Measurements from ENCODE around the gene ZFP36. TPM values are rescaled to one million over a fixed set of nuclear protein-coding genes. Genes with fewer than 3 reads are reported as not detected.

Gene ZFP36
- total RNA-seq, 1 donor from 2014 or later: 24.5 TPM

DNA sequence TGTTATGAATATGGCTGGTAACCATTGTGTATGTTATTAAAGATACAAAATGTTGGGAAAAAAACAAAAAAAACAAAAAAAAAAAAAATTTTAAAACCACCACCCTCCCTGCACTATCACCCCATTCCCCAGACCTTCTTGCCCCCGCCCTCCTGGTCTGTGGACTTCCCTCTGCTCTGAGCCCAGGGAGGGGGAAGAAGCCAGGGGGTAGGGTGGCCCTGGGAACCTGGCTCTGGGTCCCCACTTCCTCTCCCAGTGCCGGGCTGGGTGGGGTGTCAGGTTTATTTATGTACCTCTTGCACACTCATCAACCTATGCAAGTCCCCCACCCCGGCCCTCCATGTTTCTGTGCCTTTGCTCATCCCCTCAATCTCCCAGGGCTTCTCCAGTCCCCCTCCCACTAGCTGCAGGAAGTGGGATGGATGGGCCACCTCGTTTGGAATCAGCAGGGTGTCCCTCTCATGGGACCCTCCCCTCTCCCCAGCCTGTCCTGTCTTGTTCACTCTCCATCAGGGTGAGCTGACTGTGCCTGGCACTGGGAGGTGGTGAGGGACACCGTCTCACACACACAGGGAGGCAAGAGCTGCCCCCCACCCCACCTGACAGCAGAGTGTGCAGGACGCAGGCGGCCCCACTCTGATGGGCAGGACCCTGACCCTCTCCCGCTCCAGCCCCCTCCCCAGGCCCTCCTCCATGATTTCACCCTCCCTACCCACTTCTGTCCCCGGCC lies 21.6 kb upstream of the ZFP36 start:
- DNase-seq: no peak

- DNase-seq: no peak
These were observed 20.8 kb upstream of the ZFP36 start for GRCh38 chr19:39385629-39386411.

GRCh38 chr19:39386557-39386956 lies 20.1 kb upstream of the ZFP36 start:
- DNase-seq: no peak

GRCh38 chr19:39388657-39389056 lies 18.0 kb upstream of the ZFP36 start:
- DNase-seq: no peak

DNA sequence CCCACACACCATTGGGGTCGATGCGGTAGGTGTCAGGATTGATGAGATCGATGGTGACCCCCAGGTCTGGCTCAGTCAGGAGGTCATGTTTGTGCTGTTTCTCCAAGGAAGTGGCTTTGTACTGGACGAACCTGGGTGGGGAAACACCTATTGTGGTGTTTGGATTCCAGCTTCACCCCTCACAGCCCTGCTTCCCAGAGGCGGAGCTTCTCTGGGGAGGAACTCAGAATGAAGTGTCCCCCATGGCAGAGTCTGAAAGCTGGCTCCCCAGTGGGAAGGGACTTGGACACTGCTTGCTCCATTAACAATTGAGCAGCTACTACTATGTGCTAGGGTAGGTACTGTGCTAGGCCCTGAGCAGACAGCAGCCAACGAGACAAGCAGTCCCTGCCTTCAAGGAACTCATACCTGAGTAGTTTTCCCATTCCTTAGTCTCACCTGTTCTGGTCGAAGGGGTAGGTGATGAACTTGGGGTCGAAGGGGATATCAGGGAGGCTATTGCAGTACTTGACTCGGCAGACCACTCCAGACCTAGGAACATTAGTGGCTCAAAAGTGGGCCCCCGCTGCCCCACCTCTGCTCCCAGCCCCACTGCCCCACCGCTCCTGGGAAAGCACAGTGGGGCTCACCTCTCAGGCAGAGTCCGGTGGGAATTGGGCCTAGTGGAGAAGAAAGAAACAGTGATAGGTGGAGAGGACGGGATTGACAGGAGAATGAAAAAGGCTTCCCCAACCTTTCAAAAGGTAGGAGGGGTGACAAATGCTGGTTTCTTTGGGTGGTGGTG lies 16.8 kb upstream of the ZFP36 start:
- DNase-seq: no peak

- DNase-seq: no peak
These were observed 16.2 kb upstream of the ZFP36 start for GRCh38 chr19:39390451-39390750.

- peak; percentile 100 for DNase-seq
These were observed 15.8 kb upstream of the ZFP36 start, which contains the start of the genes MED29 and PAF1 for GRCh38 chr19:39390751-39391437. Gene MED29 (plus strand): TSS chr19:39391378. CDS start chr19:39391423, 45 bp downstream. Gene PAF1 (minus strand): TSS chr19:39391106. CDS start chr19:39390864, 242 bp downstream.

DNA sequence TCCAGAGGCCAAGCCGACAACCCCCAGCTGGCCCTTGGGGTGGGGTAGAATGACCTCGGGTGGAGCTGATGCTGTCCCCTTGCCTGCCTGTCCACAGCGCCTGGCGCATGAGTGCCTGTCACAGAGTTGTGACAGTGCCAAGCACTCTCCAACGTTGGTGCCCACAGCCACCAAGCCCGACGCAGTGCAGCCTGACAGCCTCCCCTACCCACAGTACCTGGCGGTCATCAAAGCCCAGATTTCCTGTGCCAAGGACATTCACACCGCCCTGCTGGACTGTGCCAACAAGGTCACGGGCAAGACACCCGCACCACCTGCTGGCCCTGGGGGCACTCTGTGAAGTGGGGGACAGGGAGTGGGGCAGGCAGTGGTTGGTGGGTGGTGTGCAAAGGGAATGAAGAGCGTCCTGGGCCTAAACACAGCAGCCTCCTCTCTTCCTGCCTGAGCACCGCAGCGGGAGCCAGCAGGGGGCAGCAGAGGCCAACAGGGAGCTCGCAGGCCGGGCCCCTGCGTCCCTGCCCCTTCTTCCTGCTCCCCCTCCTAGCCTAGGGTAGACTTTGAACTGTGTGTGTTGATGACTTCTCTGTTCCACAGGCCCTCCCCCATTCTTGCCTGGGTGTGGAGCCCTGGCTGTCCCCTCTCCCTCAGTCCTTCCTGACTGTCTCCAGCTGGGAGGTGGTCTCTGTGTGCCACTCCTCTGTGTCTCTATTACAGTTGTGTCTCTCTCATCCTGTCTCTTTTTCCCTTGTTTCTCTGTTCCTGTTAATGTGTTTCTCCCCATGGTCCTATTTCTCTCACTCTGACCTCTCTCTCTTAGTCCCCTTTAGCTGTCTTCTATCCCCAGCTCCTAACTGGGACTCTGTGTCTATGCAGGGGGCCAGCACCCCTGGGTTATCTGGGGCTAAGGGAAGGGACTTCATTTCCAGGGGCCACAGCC lies 9.0 kb upstream of the ZFP36 start:
- DNase-seq: peak; percentile 92

GRCh38 chr19:39398297-39398864 lies 8.3 kb upstream of the ZFP36 start:
- DNase-seq: no peak

GRCh38 chr19:39399668-39400050 lies 7.0 kb upstream of the ZFP36 start:
- no peak for DNase-seq

GRCh38 chr19:39400061-39400460 lies 6.6 kb upstream of the ZFP36 start:
- no peak for DNase-seq

GRCh38 chr19:39401070-39401548 lies 5.5 kb upstream of the ZFP36 start:
- no peak for DNase-seq

- no peak for DNase-seq
These were observed 4.9 kb upstream of the ZFP36 start for GRCh38 chr19:39401549-39402345.

- DNase-seq: peak; percentile 95
These were observed 4.0 kb upstream of the ZFP36 start for GRCh38 chr19:39402346-39403300.

- DNase-seq: peak; percentile 96
These were observed 3.0 kb upstream of the ZFP36 start for GRCh38 chr19:39403331-39404312.

- no peak for DNase-seq
These were observed 1.2 kb upstream of the ZFP36 start for GRCh38 chr19:39405261-39405957.

All from tongue (tissue), 2 donors.